SK-N-SH (cell line): Measurements from ENCODE around the gene FAM20A.

Experiments used
- EP300 ChIP-seq, 2 experiments: IDR thresholded peaks; 2 replicates each; pipeline versions ENCODE4 v1.4.0 to v1.6.1; 2012; ENCODE audit warnings: borderline replicate concordance in 1 of 2, low read depth in 1 of 2, low read length in 1 of 2
- FOXM1 ChIP-seq: IDR thresholded peaks from 2 replicates; pipeline ENCODE4 v1.4.0; 2012; ENCODE audit warnings: low read depth, mild to moderate bottlenecking
- MXI1 ChIP-seq: IDR thresholded peaks from 2 replicates; pipeline ENCODE4 v1.6.1; 2012; ENCODE audit warnings: mild to moderate bottlenecking, low read depth, low read length, improper control_type of control experiment
- NFIC ChIP-seq: IDR thresholded peaks from 2 replicates; pipeline ENCODE4 v1.4.0; 2012; ENCODE audit warnings: borderline replicate concordance
- POLR2AphosphoS5 ChIP-seq: IDR thresholded peaks from 2 replicates; pipeline ENCODE4 v1.6.1; 2012; ENCODE audit warnings: low read depth, low read length
- RFX5 ChIP-seq: IDR thresholded peaks from 2 replicates; pipeline ENCODE4 v1.6.1; 2012; ENCODE audit warnings: mild to moderate bottlenecking, improper control_type of control experiment, low read length
- TEAD4 ChIP-seq: IDR thresholded peaks from 2 replicates; pipeline ENCODE4 v1.4.0; 2012; ENCODE audit warnings: mild to moderate bottlenecking, borderline replicate concordance; ENCODE audit not compliant: insufficient read depth
- TF ChIP-seq, protein P1 (sequence below): fragments of 150-350 bp; IDR thresholded peaks from 2 replicates; pipeline ENCODE4 v1.6.1; 2017; ENCODE audit warnings: antibody characterized with exemption, low read length, low read depth, borderline replicate concordance
- TF ChIP-seq, protein P2 (sequence below): fragments of 200-600 bp; sonication (generic); IDR thresholded peaks from 2 replicates; pipeline ENCODE4 v1.6.1; 2017; ENCODE audit warnings: antibody characterized with exemption, mild to moderate bottlenecking, moderate library complexity
- TF ChIP-seq, protein P3 (sequence below): IDR thresholded peaks from 2 replicates; pipeline ENCODE4; 2012
- TF ChIP-seq, protein P4 (sequence below): IDR thresholded peaks from 2 replicates; pipeline ENCODE4 v1.6.1; 2012; ENCODE audit warnings: mild to moderate bottlenecking, low read depth, low read length, moderate library complexity

- TF ChIP-seq EP300 (IDR thresholded peaks at IDR 0.05; ENCODE audit: borderline replicate concordance in 1 of 2, low read depth in 1 of 2, low read length in 1 of 2) (no peak), TEAD4 (no peak), FOXM1 (no peak), MXI1 (no peak), POLR2AphosphoS5 (no peak), NFIC (no peak), RFX5 (no peak)
- TF ChIP-seq, protein P1, sequence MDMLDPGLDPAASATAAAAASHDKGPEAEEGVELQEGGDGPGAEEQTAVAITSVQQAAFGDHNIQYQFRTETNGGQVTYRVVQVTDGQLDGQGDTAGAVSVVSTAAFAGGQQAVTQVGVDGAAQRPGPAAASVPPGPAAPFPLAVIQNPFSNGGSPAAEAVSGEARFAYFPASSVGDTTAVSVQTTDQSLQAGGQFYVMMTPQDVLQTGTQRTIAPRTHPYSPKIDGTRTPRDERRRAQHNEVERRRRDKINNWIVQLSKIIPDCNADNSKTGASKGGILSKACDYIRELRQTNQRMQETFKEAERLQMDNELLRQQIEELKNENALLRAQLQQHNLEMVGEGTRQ = no peak
- TF ChIP-seq, protein P2, sequence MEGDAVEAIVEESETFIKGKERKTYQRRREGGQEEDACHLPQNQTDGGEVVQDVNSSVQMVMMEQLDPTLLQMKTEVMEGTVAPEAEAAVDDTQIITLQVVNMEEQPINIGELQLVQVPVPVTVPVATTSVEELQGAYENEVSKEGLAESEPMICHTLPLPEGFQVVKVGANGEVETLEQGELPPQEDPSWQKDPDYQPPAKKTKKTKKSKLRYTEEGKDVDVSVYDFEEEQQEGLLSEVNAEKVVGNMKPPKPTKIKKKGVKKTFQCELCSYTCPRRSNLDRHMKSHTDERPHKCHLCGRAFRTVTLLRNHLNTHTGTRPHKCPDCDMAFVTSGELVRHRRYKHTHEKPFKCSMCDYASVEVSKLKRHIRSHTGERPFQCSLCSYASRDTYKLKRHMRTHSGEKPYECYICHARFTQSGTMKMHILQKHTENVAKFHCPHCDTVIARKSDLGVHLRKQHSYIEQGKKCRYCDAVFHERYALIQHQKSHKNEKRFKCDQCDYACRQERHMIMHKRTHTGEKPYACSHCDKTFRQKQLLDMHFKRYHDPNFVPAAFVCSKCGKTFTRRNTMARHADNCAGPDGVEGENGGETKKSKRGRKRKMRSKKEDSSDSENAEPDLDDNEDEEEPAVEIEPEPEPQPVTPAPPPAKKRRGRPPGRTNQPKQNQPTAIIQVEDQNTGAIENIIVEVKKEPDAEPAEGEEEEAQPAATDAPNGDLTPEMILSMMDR = no peak
- TF ChIP-seq, protein P3, sequence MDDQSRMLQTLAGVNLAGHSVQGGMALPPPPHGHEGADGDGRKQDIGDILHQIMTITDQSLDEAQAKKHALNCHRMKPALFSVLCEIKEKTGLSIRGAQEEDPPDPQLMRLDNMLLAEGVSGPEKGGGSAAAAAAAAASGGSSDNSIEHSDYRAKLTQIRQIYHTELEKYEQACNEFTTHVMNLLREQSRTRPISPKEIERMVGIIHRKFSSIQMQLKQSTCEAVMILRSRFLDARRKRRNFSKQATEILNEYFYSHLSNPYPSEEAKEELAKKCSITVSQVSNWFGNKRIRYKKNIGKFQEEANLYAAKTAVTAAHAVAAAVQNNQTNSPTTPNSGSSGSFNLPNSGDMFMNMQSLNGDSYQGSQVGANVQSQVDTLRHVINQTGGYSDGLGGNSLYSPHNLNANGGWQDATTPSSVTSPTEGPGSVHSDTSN = no peak
- TF ChIP-seq, protein P4, sequence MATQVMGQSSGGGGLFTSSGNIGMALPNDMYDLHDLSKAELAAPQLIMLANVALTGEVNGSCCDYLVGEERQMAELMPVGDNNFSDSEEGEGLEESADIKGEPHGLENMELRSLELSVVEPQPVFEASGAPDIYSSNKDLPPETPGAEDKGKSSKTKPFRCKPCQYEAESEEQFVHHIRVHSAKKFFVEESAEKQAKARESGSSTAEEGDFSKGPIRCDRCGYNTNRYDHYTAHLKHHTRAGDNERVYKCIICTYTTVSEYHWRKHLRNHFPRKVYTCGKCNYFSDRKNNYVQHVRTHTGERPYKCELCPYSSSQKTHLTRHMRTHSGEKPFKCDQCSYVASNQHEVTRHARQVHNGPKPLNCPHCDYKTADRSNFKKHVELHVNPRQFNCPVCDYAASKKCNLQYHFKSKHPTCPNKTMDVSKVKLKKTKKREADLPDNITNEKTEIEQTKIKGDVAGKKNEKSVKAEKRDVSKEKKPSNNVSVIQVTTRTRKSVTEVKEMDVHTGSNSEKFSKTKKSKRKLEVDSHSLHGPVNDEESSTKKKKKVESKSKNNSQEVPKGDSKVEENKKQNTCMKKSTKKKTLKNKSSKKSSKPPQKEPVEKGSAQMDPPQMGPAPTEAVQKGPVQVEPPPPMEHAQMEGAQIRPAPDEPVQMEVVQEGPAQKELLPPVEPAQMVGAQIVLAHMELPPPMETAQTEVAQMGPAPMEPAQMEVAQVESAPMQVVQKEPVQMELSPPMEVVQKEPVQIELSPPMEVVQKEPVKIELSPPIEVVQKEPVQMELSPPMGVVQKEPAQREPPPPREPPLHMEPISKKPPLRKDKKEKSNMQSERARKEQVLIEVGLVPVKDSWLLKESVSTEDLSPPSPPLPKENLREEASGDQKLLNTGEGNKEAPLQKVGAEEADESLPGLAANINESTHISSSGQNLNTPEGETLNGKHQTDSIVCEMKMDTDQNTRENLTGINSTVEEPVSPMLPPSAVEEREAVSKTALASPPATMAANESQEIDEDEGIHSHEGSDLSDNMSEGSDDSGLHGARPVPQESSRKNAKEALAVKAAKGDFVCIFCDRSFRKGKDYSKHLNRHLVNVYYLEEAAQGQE = no peak
These were observed 26.9 kb upstream of the FAM20A start for GRCh38 chr17:68627956-68628575.
